Measurements from ENCODE around the gene MYADM.

The MYADM gene

GRCh38 chr19:53917356-53917755, 49.7 kb downstream of the MYADM start:
- no peak for DNase-seq
